NCI-H2107 (cell line): Measurements from ENCODE around the gene CCDC197.

Experiments used
- DNase-seq: peaks from one replicate; lab custom pipeline; 2025; lab: John Stamatoyannopoulos, UW

Gene CCDC197

GRCh38 chr14:94043111-94043755 is 46.1 kb downstream of the CCDC197 start:
- no peak for DNase-seq

GRCh38 chr14:94043756-94044475 is 46.8 kb downstream of the CCDC197 start:
- no peak for DNase-seq

GRCh38 chr14:94044476-94045091 is 47.5 kb downstream of the CCDC197 start:
- DNase-seq: no peak

GRCh38 chr14:94045101-94045500 is 48.0 kb downstream of the CCDC197 start:
- no peak for DNase-seq

GRCh38 chr14:94045563-94046345 is 48.7 kb downstream of the CCDC197 start:
- DNase-seq: no peak

- no peak for DNase-seq
Observed at GRCh38 chr14:94046696-94047250, 49.7 kb downstream of the CCDC197 start.

GRCh38 chr14:94047581-94047980 is 50.5 kb downstream of the CCDC197 start:
- no peak for DNase-seq

- no peak for DNase-seq
Observed at GRCh38 chr14:94048691-94049624, 51.9 kb downstream of the CCDC197 start.

- no peak for DNase-seq
Observed at GRCh38 chr14:94049625-94050023, 52.5 kb downstream of the CCDC197 start.

- DNase-seq: no peak
Observed at GRCh38 chr14:94050231-94050880, 53.3 kb downstream of the CCDC197 start.

- no peak for DNase-seq
Observed at GRCh38 chr14:94051115-94051514, 54.0 kb downstream of the CCDC197 start.

GRCh38 chr14:94051779-94052178 is 54.7 kb downstream of the CCDC197 start:
- DNase-seq: no peak

GRCh38 chr14:94052199-94052598 is 55.1 kb downstream of the CCDC197 start:
- DNase-seq: no peak

- DNase-seq: no peak
Observed at GRCh38 chr14:94052662-94053061, 55.6 kb downstream of the CCDC197 start.

- DNase-seq: no peak
Observed at GRCh38 chr14:94054401-94054800, 57.3 kb downstream of the CCDC197 start.

GRCh38 chr14:94054936-94055335 is 57.8 kb downstream of the CCDC197 start:
- no peak for DNase-seq

- DNase-seq: no peak
Observed at GRCh38 chr14:94056579-94057308, 59.6 kb downstream of the CCDC197 start.

- no peak for DNase-seq
Observed at GRCh38 chr14:94058128-94058673, 61.1 kb downstream of the CCDC197 start.
